IMR-90 (cell line): ENCODE results near the gene TAS1R1. TPM values are rescaled to one million over a fixed set of nuclear protein-coding genes. Genes with fewer than 3 reads are reported as not detected.

ENCODE experiments used
- ATAC-seq: fragments of 200-7000 bp; cut with Tn5 transposase; 2 replicates; pipeline ENCODE4 v1.9.1; 2020; ENCODE audit warnings: low read depth, mild to moderate bottlenecking, moderate library complexity
- BruUV-seq: library from RNA; stranded (reverse); fragments of 400-500 nt; replicated peaks from 2 replicates; lab custom pipeline; 2021; lab: Mats Ljungman, UMichigan
- CTCF ChIA-PET: fragments of 300-600 bp; formaldehyde crosslinking; extraction: SDS; loops from one replicate; lab custom pipeline; 2021; ENCODE audit warnings: antibody characterized with exemption; lab: Yijun Ruan, JAX
- POLR2A ChIA-PET: fragments of 300-600 bp; sonication (Branson Sonifier 250); formaldehyde crosslinking; loops from one replicate; lab custom pipeline; 2022; ENCODE audit warnings: antibody characterized with exemption; ENCODE audit not compliant: unreplicated experiment; lab: Charles Lee
- DNase-seq: peaks from one replicate; pipeline ENCODE4 v3.0.0; 2013
- H2AFZ ChIP-seq: replicated peaks from 2 replicates; pipeline ENCODE3; 2013; ENCODE audit warnings: low read length, mild to moderate bottlenecking; ENCODE audit not compliant: poor library complexity
- H2AK5ac ChIP-seq: 2 replicates; pipeline ENCODE4 v1.6.1; 2013; ENCODE audit warnings: low read depth, low read length, inconsistent platforms
- H2AK9ac ChIP-seq: replicated peaks from 2 replicates; pipeline ENCODE3; 2013; ENCODE audit warnings: mild to moderate bottlenecking, low read depth, low read length, moderate library complexity; ENCODE audit not compliant: poor library complexity
- H2BK120ac ChIP-seq: 2 replicates; pipeline ENCODE4 v1.6.1; 2013; ENCODE audit warnings: low read depth, low read length, inconsistent platforms
- H2BK15ac ChIP-seq: 3 replicates; pipeline ENCODE4 v1.6.1; 2013; ENCODE audit warnings: low read depth, low read length, inconsistent platforms
- H2BK20ac ChIP-seq: 2 replicates; pipeline ENCODE4 v1.6.1; 2013; ENCODE audit warnings: low read depth, mild to moderate bottlenecking, inconsistent platforms, low read length, moderate library complexity
- H2BK5ac ChIP-seq: 2 replicates; pipeline ENCODE4 v1.6.1; 2013; ENCODE audit warnings: mild to moderate bottlenecking, low read depth, low read length, inconsistent platforms; ENCODE audit not compliant: poor library complexity, severe bottlenecking
- H3K14ac ChIP-seq: replicated peaks from 2 replicates; pipeline ENCODE4 v1.6.1; 2013; ENCODE audit warnings: low read depth, low read length, inconsistent platforms
- H3K18ac ChIP-seq: 2 replicates; pipeline ENCODE4 v1.6.1; 2013; ENCODE audit warnings: low read depth, low read length, control low read depth
- H3K23ac ChIP-seq: 2 replicates; pipeline ENCODE4 v1.6.1; 2013; ENCODE audit warnings: low read depth, low read length, inconsistent platforms
- H3K27ac ChIP-seq: 2 replicates; pipeline ENCODE4 v1.5.1; 2013; ENCODE audit warnings: mild to moderate bottlenecking, control low read depth, low read length; ENCODE audit not compliant: insufficient read depth
- H3K27me3 ChIP-seq: 2 replicates; pipeline ENCODE4 v1.6.1; 2013; ENCODE audit warnings: low read length; ENCODE audit not compliant: control insufficient read depth, insufficient read depth
- H3K36me3 ChIP-seq: 2 replicates; pipeline ENCODE4 v1.6.1; 2013; ENCODE audit warnings: low read length, mixed read lengths; ENCODE audit not compliant: control insufficient read depth, insufficient read depth
- H3K4ac ChIP-seq: 2 replicates; pipeline ENCODE4 v1.6.1; 2013; ENCODE audit warnings: low read depth, low read length, inconsistent platforms
- H3K4me1 ChIP-seq: 2 replicates; pipeline ENCODE4 v1.6.1; 2013; ENCODE audit warnings: low read length, mixed read lengths; ENCODE audit not compliant: control insufficient read depth, insufficient read depth
- H3K4me2 ChIP-seq: 2 replicates; pipeline ENCODE4 v1.6.1; 2013; ENCODE audit warnings: low read depth, mild to moderate bottlenecking, control low read depth, low read length, moderate library complexity
- H3K4me3 ChIP-seq: 2 replicates; pipeline ENCODE4 v1.5.1; 2013; ENCODE audit warnings: low read depth, mild to moderate bottlenecking, control low read depth, low read length, moderate library complexity; ENCODE audit not compliant: insufficient read depth
- H3K56ac ChIP-seq: 2 replicates; pipeline ENCODE4 v1.6.1; 2013; ENCODE audit warnings: low read length, inconsistent platforms; ENCODE audit not compliant: insufficient read depth; ENCODE audit errors: extremely low read depth
- H3K79me1 ChIP-seq, 2 experiments: 2 replicates each; pipeline ENCODE4 v1.6.1; 2013; ENCODE audit warnings: low read length in 2 of 2, inconsistent platforms in 1 of 2, low read depth in 1 of 2
- H3K9ac ChIP-seq: 2 replicates; pipeline ENCODE4 v1.6.1; 2013; ENCODE audit warnings: low read depth, low read length, control low read depth
- H3K9me1 ChIP-seq: 2 replicates; pipeline ENCODE4 v1.6.1; 2013; ENCODE audit warnings: low read length, inconsistent platforms; ENCODE audit not compliant: insufficient read depth
- H3K9me3 ChIP-seq: 2 replicates; pipeline ENCODE4 v1.6.1; 2013; ENCODE audit warnings: low read length; ENCODE audit not compliant: control insufficient read depth, insufficient read depth
- H4K20me1 ChIP-seq: 2 replicates; pipeline ENCODE4 v1.6.1; 2013; ENCODE audit warnings: low read length, inconsistent platforms; ENCODE audit not compliant: insufficient read depth
- H4K5ac ChIP-seq: 2 replicates; pipeline ENCODE4 v1.6.1; 2013; ENCODE audit warnings: mild to moderate bottlenecking, low read depth, low read length, control low read depth
- H4K8ac ChIP-seq, 2 experiments: 2 replicates each; pipeline ENCODE4 v1.6.1; 2013; ENCODE audit warnings: low read depth in 2 of 2, low read length in 2 of 2, control low read depth in 1 of 2, inconsistent platforms in 1 of 2
- H4K91ac ChIP-seq: 2 replicates; pipeline ENCODE4 v1.6.1; 2013; ENCODE audit warnings: low read depth, low read length, inconsistent platforms; ENCODE audit not compliant: insufficient read depth
- BHLHE40 ChIP-seq: fragments of 150-350 bp; IDR thresholded peaks from 2 replicates; pipeline ENCODE4 v1.6.1; 2016; ENCODE audit warnings: mild to moderate bottlenecking, low read depth, low read length
- MXI1 ChIP-seq: IDR thresholded peaks from 2 replicates; pipeline ENCODE4 v1.6.1; 2012; ENCODE audit warnings: low read depth, mild to moderate bottlenecking, low read length, moderate library complexity, borderline replicate concordance
- RAD21 ChIP-seq: IDR thresholded peaks from 2 replicates; pipeline ENCODE4 v1.6.1; 2012; ENCODE audit warnings: low read length, improper control_type of control experiment
- WGBS, 2 experiments: methylation state at CpG; one replicate each; pipeline versions ENCODE4 v1.1.5 to v1.1.7; 2013; ENCODE audit warnings: missing lambda C conversion rate in 2 of 2; ENCODE audit not compliant: insufficient read length in 1 of 2; ENCODE audit errors: extremely low coverage in 2 of 2; 5-methylcytosine and 5-hydroxymethylcytosine counted together
- dilution Hi-C: fragments of 300-500 bp; cut with HindIII; formaldehyde crosslinking; loops from one replicate; pipeline ENCODE4 v1.14.3; 2018; ENCODE audit warnings: low sequenced_read_pairs; ENCODE audit not compliant: unreplicated experiment
- in situ Hi-C: fragments of 300-500 bp; cut with MboI; formaldehyde crosslinking; loops from 3 replicates; pipeline ENCODE4 v1.14.3; 2019; ENCODE audit warnings: low sequenced_read_pairs, inconsistent platforms, mixed read lengths
- intact Hi-C: fragments of 100-400 bp; cut with micrococcal nuclease; formaldehyde crosslinking; loops from 2 replicates; pipeline ENCODE4 v1.10.0; 2022
- polyA plus RNA-seq, 3 experiments: library from polyadenylated mRNA; depleted of rRNA; stranded (reverse); fragments of >200 nt; gene quantifications; 2 replicates each; pipeline ENCODE4 v1.2.3, GENCODE V29; 2012; ENCODE audit warnings: low replicate concordance in 1 of 3
- total RNA-seq: library from RNA; depleted of rRNA; stranded (reverse); fragments of >200 nt; gene quantifications from 2 replicates; pipeline ENCODE4 v1.2.3, GENCODE V29; 2012
- TF ChIP-seq, protein P1 (sequence below): conservative IDR thresholded peaks from 2 replicates; pipeline ENCODE4 v1.5.1; 2012; ENCODE audit warnings: mild to moderate bottlenecking, low read depth, low read length, improper control_type of control experiment

TAS1R1 gene
- total and polyA plus RNA-seq, 2 of the 4 experiments (the other 2 are of a cell fraction) = 0.05 TPM; not detected in 1

GRCh38 chr1:6612641-6613360 lies 57.7 kb downstream of the TAS1R1 start:
- Histone ChIP-seq H3K23ac (peak overlapping the region; percentile 90), H3K9me1 (no peaks in the 10 kb centered on the region; the same call in 1 of the 2 replicates), H4K8ac (peak overlapping the region; percentile 3 to 61; a peak in 3 of 4 replicates), H4K20me1 (peaks cover 21% of the 10 kb centered on the region), H3K4me2 (peak overlapping the region; percentile 90), H3K56ac (peak overlapping the region; percentile 84), H2AFZ (peak overlapping the region; percentile 95), H3K4me3 (peak overlapping the region; percentile 91), H2BK5ac (peak overlapping the region; percentile 93), H3K4me1 (peaks cover 5% of the 10 kb centered on the region), H2BK20ac (no peak overlapping the region), H3K18ac (peak overlapping the region; percentile 84), H3K27ac (peak overlapping the region; percentile 82), H3K9ac (peak overlapping the region; percentile 84), H2BK120ac (peak overlapping the region; percentile 53; the same call in 1 of the 2 replicates), H3K36me3 (peaks cover 4% of the 10 kb centered on the region), H3K4ac (peak overlapping the region; percentile 79), H2AK9ac (peak overlapping the region; percentile 94), H4K91ac (peak overlapping the region; percentile 50), H4K5ac (peak overlapping the region; percentile 44; the same call in 1 of the 2 replicates), H2BK15ac (peak overlapping the region; percentile 4; the same call in 1 of the 3 replicates), H3K27me3 (no peaks in the 10 kb centered on the region), H3K14ac (peak overlapping the region; percentile 94), H3K79me1 (peaks cover 19 to 39% of the 10 kb centered on the region in 2 experiments), H2AK5ac (peak overlapping the region; percentile 63), H3K9me3 (no peaks in the 10 kb centered on the region)
- 0% methylated on average over 31 of the region's 67 CpGs; no CpG with 5 or more reads in 1 of the 2 experiments for WGBS, 2 experiments
- ATAC-seq (peak; percentile 56), DNase-seq (peak; percentile 39)
- ChIA-PET CTCF (no interaction called here), POLR2A (no interaction called here)
- intact Hi-C loops = loop anchor here (1.0 kb wide), 1 partner anchor 8 kb away; no protein-coding TSS in a partner anchor
- dilution Hi-C loops = no loop called here
- in situ Hi-C loops = no loop called here
- TF ChIP-seq RAD21 (0 out of 2 replicates have a peak, but pooled peaks have one; percentile 19), MXI1 (peak; percentile 14; the same call in 1 of the 2 replicates), BHLHE40 (no peak)
- TF ChIP-seq, protein P1, sequence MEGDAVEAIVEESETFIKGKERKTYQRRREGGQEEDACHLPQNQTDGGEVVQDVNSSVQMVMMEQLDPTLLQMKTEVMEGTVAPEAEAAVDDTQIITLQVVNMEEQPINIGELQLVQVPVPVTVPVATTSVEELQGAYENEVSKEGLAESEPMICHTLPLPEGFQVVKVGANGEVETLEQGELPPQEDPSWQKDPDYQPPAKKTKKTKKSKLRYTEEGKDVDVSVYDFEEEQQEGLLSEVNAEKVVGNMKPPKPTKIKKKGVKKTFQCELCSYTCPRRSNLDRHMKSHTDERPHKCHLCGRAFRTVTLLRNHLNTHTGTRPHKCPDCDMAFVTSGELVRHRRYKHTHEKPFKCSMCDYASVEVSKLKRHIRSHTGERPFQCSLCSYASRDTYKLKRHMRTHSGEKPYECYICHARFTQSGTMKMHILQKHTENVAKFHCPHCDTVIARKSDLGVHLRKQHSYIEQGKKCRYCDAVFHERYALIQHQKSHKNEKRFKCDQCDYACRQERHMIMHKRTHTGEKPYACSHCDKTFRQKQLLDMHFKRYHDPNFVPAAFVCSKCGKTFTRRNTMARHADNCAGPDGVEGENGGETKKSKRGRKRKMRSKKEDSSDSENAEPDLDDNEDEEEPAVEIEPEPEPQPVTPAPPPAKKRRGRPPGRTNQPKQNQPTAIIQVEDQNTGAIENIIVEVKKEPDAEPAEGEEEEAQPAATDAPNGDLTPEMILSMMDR = 0 out of 2 replicates have a peak, but pooled peaks have one; percentile 3
- TSS peak; percentile 23 for BruUV-seq
